IMR-90 (cell line): Measurements from ENCODE around the gene LENG1.

Source experiments
- BHLHE40 ChIP-seq: fragments of 150-350 bp; IDR thresholded peaks from 2 replicates; pipeline ENCODE4 v1.6.1; 2016; ENCODE audit warnings: mild to moderate bottlenecking, low read depth, low read length
- CHD1 ChIP-seq: IDR thresholded peaks from 2 replicates; pipeline ENCODE4 v1.6.1; 2012; ENCODE audit warnings: low read depth, low read length, improper control_type of control experiment
- FOS ChIP-seq: fragments of 150-350 bp; IDR thresholded peaks from 2 replicates; pipeline ENCODE4 v1.6.1; 2016; ENCODE audit warnings: low read depth, low read length
- MAFK ChIP-seq: IDR thresholded peaks from 2 replicates; pipeline ENCODE4 v1.6.1; 2012; ENCODE audit warnings: low read depth, low read length, improper control_type of control experiment
- MAZ ChIP-seq: IDR thresholded peaks from 2 replicates; pipeline ENCODE4 v1.6.1; 2012; ENCODE audit warnings: low read depth, mild to moderate bottlenecking, low read length, improper control_type of control experiment, moderate library complexity, borderline replicate concordance
- MXI1 ChIP-seq: IDR thresholded peaks from 2 replicates; pipeline ENCODE4 v1.6.1; 2012; ENCODE audit warnings: low read depth, mild to moderate bottlenecking, low read length, moderate library complexity, borderline replicate concordance
- POLR2A ChIP-seq: IDR thresholded peaks from 2 replicates; pipeline ENCODE4 v1.6.1; 2012; ENCODE audit warnings: mild to moderate bottlenecking, low read depth, low read length
- RAD21 ChIP-seq: IDR thresholded peaks from 2 replicates; pipeline ENCODE4 v1.6.1; 2012; ENCODE audit warnings: low read length, improper control_type of control experiment
- RCOR1 ChIP-seq: IDR thresholded peaks from 2 replicates; pipeline ENCODE4 v1.6.1; 2012; ENCODE audit warnings: mild to moderate bottlenecking, low read length, improper control_type of control experiment; ENCODE audit not compliant: insufficient replicate concordance
- RFX5 ChIP-seq: IDR thresholded peaks from 2 replicates; pipeline ENCODE4 v1.8.0; 2012; ENCODE audit warnings: low read depth, mild to moderate bottlenecking, low read length, moderate library complexity
- USF2 ChIP-seq: fragments of 150-350 bp; IDR thresholded peaks from 2 replicates; pipeline ENCODE4 v1.6.1; 2017; ENCODE audit warnings: mild to moderate bottlenecking, antibody characterized with exemption, low read length, low read depth
- TF ChIP-seq, protein P1 (sequence below): conservative IDR thresholded peaks from 2 replicates; pipeline ENCODE4 v1.5.1; 2012; ENCODE audit warnings: mild to moderate bottlenecking, low read depth, low read length, improper control_type of control experiment
- TF ChIP-seq, protein P2 (sequence below): fragments of 150-350 bp; IDR thresholded peaks from 2 replicates; pipeline ENCODE4 v1.6.1; 2016; ENCODE audit warnings: low read depth, mild to moderate bottlenecking, low read length, moderate library complexity, borderline replicate concordance

DNA sequence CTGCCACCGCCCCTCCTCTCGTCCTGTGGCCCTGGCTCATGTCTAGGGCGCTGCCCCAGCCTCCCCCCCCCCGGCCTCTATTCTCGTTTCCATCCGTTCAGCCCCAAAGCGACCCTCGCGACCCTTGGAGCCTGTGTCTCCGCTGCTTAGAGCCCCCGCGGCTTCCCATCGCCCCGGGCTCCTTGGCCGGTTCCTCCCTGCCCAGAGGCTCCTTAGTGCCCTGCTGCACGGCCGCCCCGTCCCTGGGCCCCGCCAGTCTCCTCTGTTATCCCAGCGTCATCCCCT is 31.1 kb downstream of the LENG1 start:
- TF ChIP-seq POLR2A, result no peak
- no peak for TF ChIP-seq RCOR1
- no peak for TF ChIP-seq RFX5
- TF ChIP-seq, protein P1, sequence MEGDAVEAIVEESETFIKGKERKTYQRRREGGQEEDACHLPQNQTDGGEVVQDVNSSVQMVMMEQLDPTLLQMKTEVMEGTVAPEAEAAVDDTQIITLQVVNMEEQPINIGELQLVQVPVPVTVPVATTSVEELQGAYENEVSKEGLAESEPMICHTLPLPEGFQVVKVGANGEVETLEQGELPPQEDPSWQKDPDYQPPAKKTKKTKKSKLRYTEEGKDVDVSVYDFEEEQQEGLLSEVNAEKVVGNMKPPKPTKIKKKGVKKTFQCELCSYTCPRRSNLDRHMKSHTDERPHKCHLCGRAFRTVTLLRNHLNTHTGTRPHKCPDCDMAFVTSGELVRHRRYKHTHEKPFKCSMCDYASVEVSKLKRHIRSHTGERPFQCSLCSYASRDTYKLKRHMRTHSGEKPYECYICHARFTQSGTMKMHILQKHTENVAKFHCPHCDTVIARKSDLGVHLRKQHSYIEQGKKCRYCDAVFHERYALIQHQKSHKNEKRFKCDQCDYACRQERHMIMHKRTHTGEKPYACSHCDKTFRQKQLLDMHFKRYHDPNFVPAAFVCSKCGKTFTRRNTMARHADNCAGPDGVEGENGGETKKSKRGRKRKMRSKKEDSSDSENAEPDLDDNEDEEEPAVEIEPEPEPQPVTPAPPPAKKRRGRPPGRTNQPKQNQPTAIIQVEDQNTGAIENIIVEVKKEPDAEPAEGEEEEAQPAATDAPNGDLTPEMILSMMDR, result no peak
- TF ChIP-seq CHD1, result no peak
- TF ChIP-seq USF2, result no peak
- no peak for TF ChIP-seq MXI1
- no peak for TF ChIP-seq BHLHE40
- TF ChIP-seq MAFK, result no peak
- TF ChIP-seq, protein P2, sequence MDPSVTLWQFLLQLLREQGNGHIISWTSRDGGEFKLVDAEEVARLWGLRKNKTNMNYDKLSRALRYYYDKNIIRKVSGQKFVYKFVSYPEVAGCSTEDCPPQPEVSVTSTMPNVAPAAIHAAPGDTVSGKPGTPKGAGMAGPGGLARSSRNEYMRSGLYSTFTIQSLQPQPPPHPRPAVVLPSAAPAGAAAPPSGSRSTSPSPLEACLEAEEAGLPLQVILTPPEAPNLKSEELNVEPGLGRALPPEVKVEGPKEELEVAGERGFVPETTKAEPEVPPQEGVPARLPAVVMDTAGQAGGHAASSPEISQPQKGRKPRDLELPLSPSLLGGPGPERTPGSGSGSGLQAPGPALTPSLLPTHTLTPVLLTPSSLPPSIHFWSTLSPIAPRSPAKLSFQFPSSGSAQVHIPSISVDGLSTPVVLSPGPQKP, result no peak
- no peak for TF ChIP-seq FOS
- TF ChIP-seq MAZ, result no peak
- no peak for TF ChIP-seq RAD21
